Activated T-helper 17 cell treated with anti-CD3 and anti-CD28 coated beads, Interleukin-2, amount 50 U/mL, for 72 hours (primary cell): ENCODE measurements around the gene C2orf49. TPM values are rescaled to one million over a fixed set of nuclear protein-coding genes. Genes with fewer than 3 reads are reported as not detected.

Experiments
- ATAC-seq: fragments of 150-1000 bp; cut with Tn5 transposase; replicated peaks from 2 replicates; pipeline ENCODE4 v1.10.0; 2021; ENCODE audit warnings: mild to moderate bottlenecking, moderate library complexity
- H3K27ac Mint-ChIP-seq: one replicate; pipeline ENCODE4 v1.8.0; 2022; ENCODE audit warnings: mixed read lengths
- H3K27me3 Mint-ChIP-seq: one replicate; pipeline ENCODE4 v1.8.0; 2022; ENCODE audit warnings: mixed read lengths
- H3K36me3 Mint-ChIP-seq: one replicate; pipeline ENCODE4 v1.8.0; 2022; ENCODE audit warnings: low read depth, mild to moderate bottlenecking, mixed read lengths
- H3K4me1 Mint-ChIP-seq: one replicate; pipeline ENCODE4 v1.8.0; 2022; ENCODE audit warnings: mixed read lengths
- H3K4me3 Mint-ChIP-seq: one replicate; pipeline ENCODE4 v1.8.0; 2022; ENCODE audit warnings: mild to moderate bottlenecking, mixed read lengths
- H3K9me3 Mint-ChIP-seq: one replicate; pipeline ENCODE4 v1.8.0; 2022; ENCODE audit warnings: mixed read lengths
- total RNA-seq, 2 donors: library from RNA; stranded (reverse); gene quantifications; one replicate each; pipeline ENCODE4 v1.2.3, GENCODE V29; 2022

Gene C2orf49
- total RNA-seq, 2 donors from 2014 or later: 17.7 to 23.8 TPM

- peaks cover 10% of the 10 kb centered on the region for H3K4me1 Mint-ChIP-seq
- no peak overlapping the region for H3K4me3 Mint-ChIP-seq
- H3K9me3 Mint-ChIP-seq: no peaks in the 10 kb centered on the region
- H3K27me3 Mint-ChIP-seq: no peaks in the 10 kb centered on the region
- no peak overlapping the region for H3K27ac Mint-ChIP-seq
- ATAC-seq: no peak
- H3K36me3 Mint-ChIP-seq: peaks cover 31% of the 10 kb centered on the region
Measured at GRCh38 chr2:105362862-105363591, 25.7 kb downstream of the C2orf49 start.

DNA sequence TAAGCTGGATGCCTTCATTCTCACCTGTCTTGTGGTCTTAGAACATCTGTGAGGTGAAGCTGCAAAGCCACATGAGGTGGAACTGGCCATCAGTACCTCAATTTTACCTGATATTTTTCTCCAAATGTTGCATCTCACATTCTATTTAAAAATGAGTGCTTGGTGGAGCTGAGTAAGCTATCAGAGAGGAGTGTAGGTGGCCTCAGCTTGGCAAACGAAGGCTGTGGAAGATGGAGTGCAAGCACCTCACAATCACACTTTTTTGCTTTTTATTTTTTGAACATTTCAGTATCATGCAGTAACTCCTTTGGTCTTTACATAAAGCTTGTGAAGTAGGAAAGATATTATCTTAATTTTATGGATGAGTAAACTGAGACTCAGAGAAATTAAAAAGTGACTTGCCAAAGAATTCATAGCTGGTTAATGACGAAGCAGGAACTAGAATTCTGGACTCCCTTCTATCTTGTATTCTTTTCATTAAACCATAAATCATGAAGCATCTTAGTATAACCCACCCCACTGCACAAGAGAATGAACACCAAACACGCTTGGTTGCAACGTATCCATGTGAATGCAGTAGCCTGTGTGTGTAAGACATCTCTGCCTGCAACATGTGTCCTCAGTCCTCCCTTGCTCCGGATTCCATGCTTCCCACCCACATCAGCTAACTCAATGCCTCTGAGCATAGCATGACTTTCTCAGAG, 27.2 kb downstream of the C2orf49 start:
- Mint-ChIP-seq H3K4me1 (peaks cover 10% of the 10 kb centered on the region), H3K27me3 (no peaks in the 10 kb centered on the region), H3K4me3 (no peak overlapping the region), H3K36me3 (peaks cover 16% of the 10 kb centered on the region), H3K27ac (no peak overlapping the region), H3K9me3 (no peaks in the 10 kb centered on the region)
- no peak for ATAC-seq

DNA sequence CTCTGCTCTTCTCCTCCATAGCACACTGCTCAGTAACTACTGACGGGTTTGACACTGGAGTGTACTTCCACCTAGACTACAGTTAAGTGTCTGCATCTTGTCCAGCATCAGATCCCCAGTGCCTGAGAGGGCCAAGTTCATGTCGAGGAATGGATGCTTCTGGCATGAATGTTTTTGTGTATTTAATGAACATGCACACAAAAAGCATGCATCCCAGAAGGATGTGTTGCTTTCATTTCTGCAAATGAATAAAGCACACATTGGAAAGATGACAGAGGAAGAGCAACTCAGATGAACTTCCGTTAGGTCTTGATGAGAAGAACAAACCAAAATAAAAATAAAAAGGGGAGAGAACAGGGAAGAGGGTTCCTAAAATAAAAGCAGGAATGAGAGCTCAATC, 27.9 kb downstream of the C2orf49 start:
- Mint-ChIP-seq H3K36me3 (peaks cover 12% of the 10 kb centered on the region), H3K9me3 (no peaks in the 10 kb centered on the region), H3K4me1 (peaks cover 13% of the 10 kb centered on the region), H3K4me3 (no peak overlapping the region), H3K27ac (no peak overlapping the region), H3K27me3 (no peaks in the 10 kb centered on the region)
- no peak for ATAC-seq

- Mint-ChIP-seq H3K9me3 (no peaks in the 10 kb centered on the region), H3K4me3 (no peak overlapping the region), H3K27ac (no peak overlapping the region), H3K27me3 (no peaks in the 10 kb centered on the region), H3K36me3 (no peaks in the 10 kb centered on the region), H3K4me1 (peaks cover 16% of the 10 kb centered on the region)
- no peak for ATAC-seq
Measured at GRCh38 chr2:105368759-105369408, 31.5 kb downstream of the C2orf49 start.

DNA sequence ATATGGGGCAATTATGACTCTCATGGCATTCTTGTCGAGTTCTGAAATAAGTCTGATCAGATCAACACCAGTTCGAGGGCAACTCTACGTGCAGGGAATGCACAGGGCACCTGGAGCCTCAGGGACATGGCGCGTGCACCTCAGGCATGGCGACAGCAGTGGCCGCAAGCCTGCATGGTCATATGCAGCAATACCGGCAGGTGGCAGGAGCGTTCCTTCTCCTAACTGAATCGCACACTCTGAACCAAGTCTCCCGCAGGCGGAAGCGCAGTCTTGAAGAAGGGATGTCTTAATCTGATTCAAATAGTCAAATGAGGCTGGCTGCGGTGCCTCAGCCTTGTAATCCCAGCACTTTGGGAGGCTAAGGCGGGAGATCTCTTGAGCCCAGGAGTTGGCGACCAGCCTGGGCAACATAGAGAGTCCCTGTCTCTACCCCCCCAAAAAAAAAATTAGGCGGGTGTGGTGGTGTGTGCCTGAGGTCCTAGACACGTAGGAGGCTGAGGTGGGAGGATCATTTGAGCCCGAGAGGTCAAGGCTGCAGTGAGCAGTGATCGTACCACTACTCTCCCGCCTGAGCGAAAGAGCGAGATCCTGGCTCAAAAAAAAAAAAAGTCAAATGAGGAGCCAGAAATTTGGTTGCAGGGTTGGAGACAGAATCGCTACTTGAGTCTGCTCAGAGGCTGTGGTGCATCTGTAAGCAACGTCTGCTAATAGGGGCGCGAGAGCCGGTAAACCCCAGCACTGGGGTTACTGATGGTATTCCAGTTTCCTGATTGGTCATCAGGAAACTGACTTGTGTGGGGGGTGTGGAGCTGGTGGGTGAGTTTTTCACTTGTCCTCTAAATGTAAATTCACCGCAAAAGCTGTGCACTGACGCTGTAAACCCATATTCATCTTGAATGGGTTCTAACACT, 32.7 kb downstream of the C2orf49 start:
- Mint-ChIP-seq H3K36me3 (no peaks in the 10 kb centered on the region), H3K27me3 (no peaks in the 10 kb centered on the region), H3K4me3 (peak overlapping the region; percentile 68), H3K9me3 (no peaks in the 10 kb centered on the region), H3K4me1 (peaks cover 21% of the 10 kb centered on the region), H3K27ac (peak overlapping the region; percentile 64)
- peak; percentile 94 for ATAC-seq

GRCh38 chr2:105371156-105371555, 33.8 kb downstream of the C2orf49 start:
- H3K4me3 Mint-ChIP-seq: no peak overlapping the region
- ATAC-seq: no peak
- H3K9me3 Mint-ChIP-seq: no peaks in the 10 kb centered on the region
- H3K27me3 Mint-ChIP-seq: no peaks in the 10 kb centered on the region
- H3K27ac Mint-ChIP-seq: no peak overlapping the region
- peaks cover 22% of the 10 kb centered on the region for H3K4me1 Mint-ChIP-seq
- no peaks in the 10 kb centered on the region for H3K36me3 Mint-ChIP-seq

DNA sequence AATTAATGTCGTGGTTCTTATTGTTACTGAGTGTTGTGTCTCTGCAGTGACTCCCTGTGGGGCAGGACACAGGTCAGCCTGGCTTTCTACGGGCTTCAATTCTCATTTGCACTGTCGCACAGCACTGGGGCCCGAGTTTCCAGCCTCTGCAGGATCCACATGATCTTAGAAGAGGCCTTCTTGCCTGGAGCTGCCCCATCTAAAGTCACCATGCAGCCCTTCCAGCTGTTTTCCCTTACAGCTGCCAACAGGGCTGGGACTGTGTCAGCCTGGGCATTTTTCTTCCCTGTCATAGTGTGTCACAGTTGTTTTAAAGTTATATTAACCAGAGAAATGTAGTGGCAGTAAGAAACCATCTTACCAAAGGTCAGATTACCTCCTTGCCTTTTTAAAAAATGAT, 34.5 kb downstream of the C2orf49 start:
- H3K27ac Mint-ChIP-seq: no peak overlapping the region
- H3K4me1 Mint-ChIP-seq: peaks cover 22% of the 10 kb centered on the region
- no peaks in the 10 kb centered on the region for H3K36me3 Mint-ChIP-seq
- no peaks in the 10 kb centered on the region for H3K9me3 Mint-ChIP-seq
- H3K4me3 Mint-ChIP-seq: no peak overlapping the region
- H3K27me3 Mint-ChIP-seq: no peaks in the 10 kb centered on the region
- ATAC-seq: no peak

DNA sequence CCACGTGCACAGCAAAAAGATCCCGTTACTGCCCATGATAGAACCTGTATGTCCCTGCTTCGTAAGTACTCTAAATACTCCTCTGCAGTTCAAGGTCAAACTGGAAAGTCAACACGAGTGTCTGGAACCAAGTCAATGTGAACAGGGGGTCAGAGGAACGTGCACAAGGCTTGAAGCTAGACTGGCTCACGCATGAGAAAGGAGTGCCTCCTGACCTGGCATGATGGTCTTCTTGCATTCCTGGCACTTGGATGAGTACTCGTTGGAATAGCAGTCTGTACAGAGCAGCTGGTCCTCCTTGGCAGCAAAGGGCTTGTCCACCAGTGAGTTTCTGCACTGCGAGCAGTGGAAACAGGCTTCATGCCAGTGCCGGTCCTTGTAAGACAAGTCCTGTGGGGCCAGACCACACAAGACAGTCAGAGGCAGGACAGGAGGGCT, 36.0 kb downstream of the C2orf49 start:
- Mint-ChIP-seq H3K27ac (peak overlapping the region; percentile 93), H3K4me1 (peaks cover 22% of the 10 kb centered on the region), H3K27me3 (no peaks in the 10 kb centered on the region), H3K4me3 (peak overlapping the region; percentile 76), H3K9me3 (no peaks in the 10 kb centered on the region), H3K36me3 (no peaks in the 10 kb centered on the region)
- ATAC-seq: no peak

GRCh38 chr2:105373895-105374401, 36.6 kb downstream of the C2orf49 start:
- Mint-ChIP-seq H3K4me1 (peaks cover 22% of the 10 kb centered on the region), H3K27ac (peak overlapping the region; percentile 93), H3K4me3 (peak overlapping the region; percentile 76), H3K36me3 (no peaks in the 10 kb centered on the region), H3K27me3 (no peaks in the 10 kb centered on the region), H3K9me3 (no peaks in the 10 kb centered on the region)
- peak; percentile 78 for ATAC-seq

DNA sequence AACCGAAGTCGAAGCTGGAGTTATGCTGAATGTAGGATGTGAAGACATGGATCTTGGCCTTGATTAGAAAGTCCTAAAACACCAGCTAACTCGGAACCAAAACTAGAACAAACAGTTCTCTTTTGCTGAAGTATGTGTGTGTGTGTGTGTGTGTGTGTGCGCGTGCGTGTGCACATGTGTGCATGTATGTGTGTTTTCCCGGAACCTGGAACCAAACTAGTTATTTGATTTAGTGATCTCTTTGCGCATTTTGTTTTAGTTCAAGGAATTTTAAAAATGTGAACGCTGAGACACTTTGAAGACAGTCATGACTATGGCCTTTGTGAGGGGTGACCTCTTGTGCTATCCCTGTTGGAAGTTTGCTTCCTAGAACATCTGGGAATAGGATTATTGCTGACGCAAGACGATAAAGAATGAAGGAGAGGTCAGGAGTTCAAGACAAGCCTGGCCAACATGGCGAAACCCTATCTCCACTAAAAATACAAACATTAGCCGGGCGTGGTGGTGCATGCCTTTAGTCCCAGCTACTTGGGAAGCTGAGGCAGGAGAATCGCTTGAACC, 37.7 kb downstream of the C2orf49 start:
- no peaks in the 10 kb centered on the region for H3K36me3 Mint-ChIP-seq
- no peak for ATAC-seq
- no peaks in the 10 kb centered on the region for H3K9me3 Mint-ChIP-seq
- H3K27me3 Mint-ChIP-seq: no peaks in the 10 kb centered on the region
- H3K4me1 Mint-ChIP-seq: peaks cover 16% of the 10 kb centered on the region
- no peak overlapping the region for H3K4me3 Mint-ChIP-seq
- H3K27ac Mint-ChIP-seq: no peak overlapping the region

DNA sequence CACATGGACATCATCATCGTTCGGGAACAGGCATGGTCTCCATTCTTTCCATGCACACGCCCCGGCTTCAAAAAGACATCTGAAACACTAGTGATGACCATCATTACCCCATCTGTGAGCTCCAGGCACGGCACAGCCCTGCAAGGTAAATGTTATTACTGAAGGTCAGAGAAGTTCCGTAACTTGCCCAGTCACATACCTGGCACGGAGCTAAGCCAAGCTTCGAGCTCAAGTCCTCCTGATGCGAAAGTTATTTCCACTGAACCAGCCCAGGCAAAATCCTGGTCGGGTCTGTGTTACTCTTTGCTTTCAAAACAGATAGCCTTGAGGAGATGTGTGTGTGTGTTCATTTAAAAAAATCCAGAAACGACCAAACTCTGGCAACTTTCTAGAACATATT, 38.7 kb downstream of the C2orf49 start:
- Mint-ChIP-seq H3K4me3 (no peak overlapping the region), H3K27ac (no peak overlapping the region), H3K9me3 (no peaks in the 10 kb centered on the region), H3K27me3 (no peaks in the 10 kb centered on the region), H3K36me3 (no peaks in the 10 kb centered on the region), H3K4me1 (peaks cover 16% of the 10 kb centered on the region)
- ATAC-seq: no peak

DNA sequence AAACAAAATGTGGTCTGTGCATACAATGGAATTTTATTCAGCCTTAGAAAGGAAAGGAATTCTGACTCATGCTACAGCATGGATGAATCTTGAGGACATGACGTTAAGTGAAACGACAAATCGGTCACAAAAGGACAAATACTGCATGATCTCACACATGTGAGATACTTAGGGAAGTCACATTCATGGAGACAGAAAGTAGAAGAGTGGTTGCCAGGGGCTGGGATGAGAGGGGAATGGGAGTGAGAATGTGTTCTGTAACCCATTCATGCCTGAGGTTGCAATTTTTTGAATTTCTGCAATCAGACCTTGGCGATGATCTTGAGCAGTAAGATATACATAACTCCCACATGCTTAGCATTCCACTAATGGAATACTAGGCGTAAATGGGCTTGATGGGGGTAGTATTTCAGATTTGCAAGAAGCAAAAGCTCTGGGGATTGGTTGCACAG, 39.5 kb downstream of the C2orf49 start:
- Mint-ChIP-seq H3K27me3 (no peaks in the 10 kb centered on the region), H3K4me3 (no peak overlapping the region), H3K36me3 (no peaks in the 10 kb centered on the region), H3K4me1 (peaks cover 16% of the 10 kb centered on the region), H3K9me3 (no peaks in the 10 kb centered on the region), H3K27ac (no peak overlapping the region)
- ATAC-seq: no peak

- peaks cover 15% of the 10 kb centered on the region for H3K4me1 Mint-ChIP-seq
- H3K27ac Mint-ChIP-seq: no peak overlapping the region
- no peaks in the 10 kb centered on the region for H3K9me3 Mint-ChIP-seq
- ATAC-seq: no peak
- no peaks in the 10 kb centered on the region for H3K27me3 Mint-ChIP-seq
- H3K4me3 Mint-ChIP-seq: no peak overlapping the region
- no peaks in the 10 kb centered on the region for H3K36me3 Mint-ChIP-seq
Measured at GRCh38 chr2:105377871-105378270, 40.5 kb downstream of the C2orf49 start.
